Measurements from ENCODE around the gene ICA1L. TPM values are rescaled to one million over a fixed set of nuclear protein-coding genes. Genes with fewer than 3 reads are reported as not detected.

ICA1L gene
- total and polyA plus RNA-seq, 2 of the 4 experiments (the other 2 are of a cell fraction), result 1.7 to 1.8 TPM

- CTCF ChIA-PET, result no interaction called here
- TF ChIP-seq ELK1 (IDR thresholded peaks at IDR 0.05; ENCODE audit: borderline replicate concordance, low read depth, low read length), result no peak
- no peak for TF ChIP-seq MXI1 (IDR thresholded peaks at IDR 0.05; ENCODE audit: borderline replicate concordance, low read depth, low read length)
- no peak for TF ChIP-seq POLR2A (IDR thresholded peaks at IDR 0.05; ENCODE audit: low read depth, low read length)
- no peak for TF ChIP-seq NFE2L2 (IDR thresholded peaks at IDR 0.05; ENCODE audit: low read depth, low read length)
- no peak for TF ChIP-seq CEBPB (IDR thresholded peaks at IDR 0.05; ENCODE audit: low read depth, low read length)
- no peak for TF ChIP-seq CTCF (conservative IDR thresholded peaks at IDR 0.05; ENCODE audit: low read depth, low read length)
- TF ChIP-seq SMC3 (IDR thresholded peaks at IDR 0.05; ENCODE audit: low read depth, low read length), result no peak
Measured at GRCh38 chr2:202758128-202758527, 113.4 kb downstream of the ICA1L start.

More at GRCh38 chr2:202758128-202758527, 113.4 kb downstream of the ICA1L start:
- in situ Hi-C loops (cut with MboI; ENCODE audit: low sequenced_read_pairs), result no loop called here
- H3K27me3 ChIP-seq (ENCODE audit: control insufficient read depth, insufficient read depth, low read length), result no peaks in the 10 kb centered on the region
- dilution Hi-C loops (cut with HindIII; ENCODE audit: low sequenced_read_pairs, unreplicated experiment), result no loop called here
- no peak overlapping the region for H3K23ac ChIP-seq (ENCODE audit: low read depth, low read length)
- no peak overlapping the region for H3K4me3 ChIP-seq (ENCODE audit: insufficient read depth, low read depth, low read length)
- H3K56ac ChIP-seq (ENCODE audit: extremely low read depth, insufficient read depth, low read length), result no peak overlapping the region
- no peak overlapping the region for H2BK15ac ChIP-seq (ENCODE audit: low read depth, low read length)
- peaks cover 2% of the 10 kb centered on the region; the same call in 1 of the 2 replicates for H3K4me1 ChIP-seq (ENCODE audit: control insufficient read depth, insufficient read depth, low read length)
- intact Hi-C loops (cut with micrococcal nuclease), result no loop called here
- no peak overlapping the region for H2AK5ac ChIP-seq (ENCODE audit: low read depth, low read length)
- H3K4me2 ChIP-seq (ENCODE audit: low read depth, low read length), result no peak overlapping the region
- no peak overlapping the region for H3K9ac ChIP-seq (ENCODE audit: low read depth, low read length)
- H3K79me1 ChIP-seq (ENCODE audit: low read depth in 1 of 2, low read length in 2 of 2), result no peaks in the 10 kb centered on the region
- no peak overlapping the region for H2AK9ac ChIP-seq (replicated peaks; ENCODE audit: low read depth, low read length, poor library complexity)
- no peak overlapping the region for H4K5ac ChIP-seq (ENCODE audit: low read depth, low read length)
- no peak overlapping the region for H2AFZ ChIP-seq (replicated peaks; ENCODE audit: low read length, poor library complexity)
- H3K9me1 ChIP-seq (ENCODE audit: insufficient read depth, low read length), result no peaks in the 10 kb centered on the region
- DNase-seq (no peak), ATAC-seq (ENCODE audit: low read depth) (no peak)
- BruUV-seq (replicated peaks), result no TSS peak
- POLR2A ChIA-PET (ENCODE audit: unreplicated experiment), result no interaction called here
- H3K4ac ChIP-seq (ENCODE audit: low read depth, low read length), result no peak overlapping the region
- peaks cover 11% of the 10 kb centered on the region for H3K36me3 ChIP-seq (ENCODE audit: control insufficient read depth, insufficient read depth, low read length)
- H3K27ac ChIP-seq (ENCODE audit: insufficient read depth, low read length), result no peak overlapping the region
- no peak overlapping the region for H2BK5ac ChIP-seq (ENCODE audit: low read depth, low read length, poor library complexity, severe bottlenecking)
- H2BK20ac ChIP-seq (ENCODE audit: low read depth, low read length), result no peak overlapping the region
- no peaks in the 10 kb centered on the region for H3K9me3 ChIP-seq (ENCODE audit: control insufficient read depth, insufficient read depth, low read length)
- H4K20me1 ChIP-seq (ENCODE audit: insufficient read depth, low read length), result no peaks in the 10 kb centered on the region
- H4K91ac ChIP-seq (ENCODE audit: insufficient read depth, low read depth, low read length), result no peak overlapping the region
- H2BK120ac ChIP-seq (ENCODE audit: low read depth, low read length), result no peak overlapping the region
- H3K18ac ChIP-seq (ENCODE audit: low read depth, low read length), result no peak overlapping the region
- no CpG with 5 or more reads among the region's 4 CpGs for WGBS, 2 experiments (ENCODE audit: extremely low coverage in 2 of 2, insufficient read length in 1 of 2)
- H4K8ac ChIP-seq (ENCODE audit: low read depth in 2 of 2, low read length in 2 of 2), result no peak overlapping the region
- H3K14ac ChIP-seq (replicated peaks; ENCODE audit: low read depth, low read length), result no peak overlapping the region

Data from IMR-90 (cell line).